ENCODE measurements around the gene SMAD7. TPM values are rescaled to one million over a fixed set of nuclear protein-coding genes. Genes with fewer than 3 reads are reported as not detected.

The SMAD7 gene
- total RNA-seq, 1 donor from 2014 or later, result 76.5 TPM

- Histone ChIP-seq H3K9me3 (no peaks in the 10 kb centered on the region), H3K27me3 (no peaks in the 10 kb centered on the region), H3K4me3 (peak overlapping the region; percentile 1 to 47), H3K27ac (peak overlapping the region; percentile 97 to 99), H3K4me1 (peaks cover 65 to 93% of the 10 kb centered on the region in 2 donors), H3K36me3 (peaks cover 0 to 2% of the 10 kb centered on the region in 2 donors)
- intact Hi-C loops (cut with DNase I), result loop anchor here (5.0 kb wide), 1 partner anchor 150 kb away; no protein-coding TSS in a partner anchor
- no peak for DNase-seq (ENCODE audit: low spot score in 2 of 2)
- TF ChIP-seq, protein P1, sequence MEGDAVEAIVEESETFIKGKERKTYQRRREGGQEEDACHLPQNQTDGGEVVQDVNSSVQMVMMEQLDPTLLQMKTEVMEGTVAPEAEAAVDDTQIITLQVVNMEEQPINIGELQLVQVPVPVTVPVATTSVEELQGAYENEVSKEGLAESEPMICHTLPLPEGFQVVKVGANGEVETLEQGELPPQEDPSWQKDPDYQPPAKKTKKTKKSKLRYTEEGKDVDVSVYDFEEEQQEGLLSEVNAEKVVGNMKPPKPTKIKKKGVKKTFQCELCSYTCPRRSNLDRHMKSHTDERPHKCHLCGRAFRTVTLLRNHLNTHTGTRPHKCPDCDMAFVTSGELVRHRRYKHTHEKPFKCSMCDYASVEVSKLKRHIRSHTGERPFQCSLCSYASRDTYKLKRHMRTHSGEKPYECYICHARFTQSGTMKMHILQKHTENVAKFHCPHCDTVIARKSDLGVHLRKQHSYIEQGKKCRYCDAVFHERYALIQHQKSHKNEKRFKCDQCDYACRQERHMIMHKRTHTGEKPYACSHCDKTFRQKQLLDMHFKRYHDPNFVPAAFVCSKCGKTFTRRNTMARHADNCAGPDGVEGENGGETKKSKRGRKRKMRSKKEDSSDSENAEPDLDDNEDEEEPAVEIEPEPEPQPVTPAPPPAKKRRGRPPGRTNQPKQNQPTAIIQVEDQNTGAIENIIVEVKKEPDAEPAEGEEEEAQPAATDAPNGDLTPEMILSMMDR (IDR thresholded peaks at IDR 0.05), result no peak
Measured at GRCh38 chr18:48931680-48932461, 18.9 kb downstream of the SMAD7 start.

DNA sequence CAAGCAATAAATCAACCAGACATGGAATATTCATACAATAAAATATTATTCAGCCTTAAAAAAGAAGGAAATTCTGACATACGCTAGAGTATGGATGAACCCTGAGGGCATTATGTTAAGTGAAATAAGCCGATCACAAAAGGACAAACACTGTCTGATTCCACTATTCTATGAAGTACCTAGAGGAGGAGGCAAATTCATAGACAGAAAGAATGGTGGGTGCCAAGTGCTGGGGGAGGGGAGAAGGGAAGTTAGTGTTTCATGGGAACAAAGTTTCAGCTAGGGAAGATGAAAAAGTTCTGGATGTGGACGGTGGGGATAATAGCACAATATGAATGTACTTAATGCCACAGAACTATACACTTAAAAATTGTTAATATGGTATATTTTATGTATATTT, 19.8 kb downstream of the SMAD7 start:
- Histone ChIP-seq H3K4me1 (peaks cover 63 to 94% of the 10 kb centered on the region in 2 donors), H3K27ac (peak overlapping the region; percentile 97 to 99), H3K27me3 (no peaks in the 10 kb centered on the region), H3K9me3 (no peaks in the 10 kb centered on the region), H3K4me3 (peak overlapping the region; percentile 23 to 53), H3K36me3 (peaks cover 0 to 2% of the 10 kb centered on the region in 2 donors)
- DNase-seq (ENCODE audit: low spot score in 2 of 2), result no peak
- TF ChIP-seq, protein P1 (IDR thresholded peaks at IDR 0.05), result no peak
- intact Hi-C loops (cut with DNase I), result loop anchor here (5.0 kb wide), 1 partner anchor 149 kb away; no protein-coding TSS in a partner anchor

DNA sequence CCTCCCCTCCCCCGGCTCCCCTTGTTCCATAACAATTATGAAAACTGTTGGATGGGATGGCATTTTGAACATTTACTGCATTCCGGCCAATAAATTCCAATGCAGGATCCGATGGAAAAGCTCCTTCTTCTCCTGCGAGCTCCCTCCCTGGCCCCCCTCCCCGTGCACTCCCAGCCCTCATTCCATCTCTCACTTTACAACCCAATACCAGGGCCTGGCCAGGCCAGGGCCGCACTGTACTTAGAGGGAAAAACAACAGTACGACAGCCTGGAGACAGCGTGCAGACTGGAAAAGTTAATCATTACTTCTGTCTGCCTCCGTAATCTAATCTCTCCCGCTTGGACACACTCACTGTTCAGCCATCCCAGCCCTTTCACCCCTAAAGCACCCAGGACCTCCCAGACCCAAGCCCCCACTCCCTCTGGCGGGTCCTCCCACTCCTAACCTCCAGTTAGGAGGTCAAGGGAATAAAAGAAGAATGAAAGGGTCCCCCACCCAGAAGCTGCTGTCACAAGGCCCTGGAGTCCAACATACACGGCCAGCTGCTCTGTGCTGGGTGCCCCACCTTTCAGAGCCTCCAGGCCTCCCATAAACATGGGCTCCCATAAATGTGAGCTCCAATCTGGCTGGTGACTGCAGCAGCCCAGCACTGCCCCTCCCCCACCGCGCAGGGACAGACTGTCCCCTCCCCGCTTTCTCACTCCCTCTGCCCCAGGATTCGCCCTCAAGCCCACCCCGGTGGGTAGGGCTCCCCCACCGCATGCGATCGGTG, 20.6 kb downstream of the SMAD7 start:
- peak overlapping the region; percentile 97 to 99 for H3K27ac ChIP-seq
- intact Hi-C loops (cut with DNase I), result loop anchor here (5.0 kb wide), 1 partner anchor 148 kb away; no protein-coding TSS in a partner anchor
- H3K27me3 ChIP-seq, result no peaks in the 10 kb centered on the region
- DNase-seq (ENCODE audit: low spot score in 2 of 2), result no peak
- peaks cover 60 to 93% of the 10 kb centered on the region in 2 donors for H3K4me1 ChIP-seq
- H3K36me3 ChIP-seq, result peaks cover 0 to 2% of the 10 kb centered on the region in 2 donors
- H3K4me3 ChIP-seq, result peak overlapping the region; percentile 23 to 53
- no peaks in the 10 kb centered on the region for H3K9me3 ChIP-seq
- TF ChIP-seq, protein P1 (IDR thresholded peaks at IDR 0.05), result no peak

GRCh38 chr18:48929212-48929612, 21.6 kb downstream of the SMAD7 start:
- H3K9me3 ChIP-seq, result no peaks in the 10 kb centered on the region
- TF ChIP-seq, protein P1 (IDR thresholded peaks at IDR 0.05), result no peak
- intact Hi-C loops (cut with DNase I), result no loop called here
- peak overlapping the region in 1 of 2 donors; percentile 53 for H3K4me3 ChIP-seq
- no peaks in the 10 kb centered on the region for H3K27me3 ChIP-seq
- H3K27ac ChIP-seq, result peak overlapping the region; percentile 97 to 99
- DNase-seq (ENCODE audit: low spot score in 2 of 2), result no peak
- H3K4me1 ChIP-seq, result peaks cover 61 to 94% of the 10 kb centered on the region in 2 donors
- H3K36me3 ChIP-seq, result peaks cover 0 to 2% of the 10 kb centered on the region in 2 donors

- H3K27ac ChIP-seq, result peak overlapping the region; percentile 97 to 99
- intact Hi-C loops (cut with DNase I), result no loop called here
Measured at GRCh38 chr18:48928787-48929186, 22.0 kb downstream of the SMAD7 start.

More at GRCh38 chr18:48928787-48929186, 22.0 kb downstream of the SMAD7 start:
- H3K36me3 ChIP-seq, result peaks cover 0 to 2% of the 10 kb centered on the region in 2 donors
- TF ChIP-seq, protein P1 (IDR thresholded peaks at IDR 0.05), result no peak
- peaks cover 60 to 94% of the 10 kb centered on the region in 2 donors for H3K4me1 ChIP-seq
- peak in 1 of 2 donors; percentile 89 for DNase-seq (ENCODE audit: low spot score in 2 of 2)
- H3K9me3 ChIP-seq, result no peaks in the 10 kb centered on the region
- peak overlapping the region in 1 of 2 donors; percentile 53 for H3K4me3 ChIP-seq
- H3K27me3 ChIP-seq, result no peaks in the 10 kb centered on the region

Data from ascending aorta (tissue), 2 donors.